ENCODE data around the gene CD46. TPM values are rescaled to one million over a fixed set of nuclear protein-coding genes. Genes with fewer than 3 reads are reported as not detected.

CD46 gene
- total RNA-seq, 1 donor from 2014 or later = 188 TPM

DNA sequence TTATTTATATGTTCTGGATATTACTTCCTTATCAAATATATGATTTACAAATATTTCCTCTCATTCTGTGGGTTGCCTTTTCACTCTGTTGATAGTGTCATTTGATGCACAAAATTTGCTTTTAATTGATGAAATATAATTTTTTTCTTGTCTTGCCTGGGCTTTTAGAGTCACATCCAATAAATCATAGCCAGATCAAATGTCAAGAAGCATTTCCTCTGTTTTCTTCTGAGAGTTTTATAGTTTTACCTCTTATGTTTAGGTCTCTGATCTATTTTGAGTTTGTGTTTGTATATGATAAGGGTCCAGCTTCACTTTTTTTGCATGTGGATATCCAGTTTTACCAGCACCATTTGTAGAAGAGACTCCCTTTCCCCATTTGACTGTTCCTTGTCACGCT is 29.5 kb downstream of the CD46 start:
- Mint-ChIP-seq H3K4me1 (ENCODE audit: low read depth, unreplicated experiment) (no peaks in the 10 kb centered on the region), H3K36me3 (ENCODE audit: unreplicated experiment) (peaks cover 16% of the 10 kb centered on the region), H3K27ac (ENCODE audit: unreplicated experiment) (no peak overlapping the region), H3K27me3 (ENCODE audit: unreplicated experiment) (no peaks in the 10 kb centered on the region), H3K9me3 (ENCODE audit: unreplicated experiment) (peaks cover 2% of the 10 kb centered on the region), H3K4me3 (ENCODE audit: unreplicated experiment) (no peak overlapping the region)
- DNase-seq = no peak
- TF ChIP-seq, protein P1, sequence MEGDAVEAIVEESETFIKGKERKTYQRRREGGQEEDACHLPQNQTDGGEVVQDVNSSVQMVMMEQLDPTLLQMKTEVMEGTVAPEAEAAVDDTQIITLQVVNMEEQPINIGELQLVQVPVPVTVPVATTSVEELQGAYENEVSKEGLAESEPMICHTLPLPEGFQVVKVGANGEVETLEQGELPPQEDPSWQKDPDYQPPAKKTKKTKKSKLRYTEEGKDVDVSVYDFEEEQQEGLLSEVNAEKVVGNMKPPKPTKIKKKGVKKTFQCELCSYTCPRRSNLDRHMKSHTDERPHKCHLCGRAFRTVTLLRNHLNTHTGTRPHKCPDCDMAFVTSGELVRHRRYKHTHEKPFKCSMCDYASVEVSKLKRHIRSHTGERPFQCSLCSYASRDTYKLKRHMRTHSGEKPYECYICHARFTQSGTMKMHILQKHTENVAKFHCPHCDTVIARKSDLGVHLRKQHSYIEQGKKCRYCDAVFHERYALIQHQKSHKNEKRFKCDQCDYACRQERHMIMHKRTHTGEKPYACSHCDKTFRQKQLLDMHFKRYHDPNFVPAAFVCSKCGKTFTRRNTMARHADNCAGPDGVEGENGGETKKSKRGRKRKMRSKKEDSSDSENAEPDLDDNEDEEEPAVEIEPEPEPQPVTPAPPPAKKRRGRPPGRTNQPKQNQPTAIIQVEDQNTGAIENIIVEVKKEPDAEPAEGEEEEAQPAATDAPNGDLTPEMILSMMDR (IDR thresholded peaks at IDR 0.05; ENCODE audit: partially characterized antibody, unreplicated experiment) = no peak

DNA sequence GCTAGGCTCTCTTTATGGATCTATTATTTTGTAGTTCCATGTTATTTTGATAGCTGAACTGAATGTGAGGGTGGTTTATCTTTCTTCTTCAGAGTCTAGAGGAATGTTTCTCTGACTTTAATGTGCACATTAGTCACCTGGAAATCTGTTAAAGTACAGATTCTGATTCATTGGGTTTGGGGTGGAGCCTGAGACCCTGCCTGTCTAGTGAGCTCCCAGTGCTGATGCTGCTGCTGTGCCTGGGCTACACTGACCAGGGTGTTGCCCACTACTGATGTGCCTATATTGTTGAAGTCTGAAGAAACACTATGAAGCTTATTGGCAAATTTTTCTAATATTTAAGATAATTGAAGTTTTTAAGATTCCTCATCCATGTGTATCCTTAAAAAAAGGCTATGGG is 35.9 kb downstream of the CD46 start:
- no peak overlapping the region for H3K4me3 Mint-ChIP-seq (ENCODE audit: unreplicated experiment)
- H3K4me1 Mint-ChIP-seq (ENCODE audit: low read depth, unreplicated experiment) = no peaks in the 10 kb centered on the region
- no peaks in the 10 kb centered on the region for H3K27me3 Mint-ChIP-seq (ENCODE audit: unreplicated experiment)
- DNase-seq = no peak
- H3K9me3 Mint-ChIP-seq (ENCODE audit: unreplicated experiment) = peaks cover 2% of the 10 kb centered on the region
- no peaks in the 10 kb centered on the region for H3K36me3 Mint-ChIP-seq (ENCODE audit: unreplicated experiment)
- H3K27ac Mint-ChIP-seq (ENCODE audit: unreplicated experiment) = no peak overlapping the region
- TF ChIP-seq, protein P1 (IDR thresholded peaks at IDR 0.05; ENCODE audit: partially characterized antibody, unreplicated experiment) = no peak

DNA sequence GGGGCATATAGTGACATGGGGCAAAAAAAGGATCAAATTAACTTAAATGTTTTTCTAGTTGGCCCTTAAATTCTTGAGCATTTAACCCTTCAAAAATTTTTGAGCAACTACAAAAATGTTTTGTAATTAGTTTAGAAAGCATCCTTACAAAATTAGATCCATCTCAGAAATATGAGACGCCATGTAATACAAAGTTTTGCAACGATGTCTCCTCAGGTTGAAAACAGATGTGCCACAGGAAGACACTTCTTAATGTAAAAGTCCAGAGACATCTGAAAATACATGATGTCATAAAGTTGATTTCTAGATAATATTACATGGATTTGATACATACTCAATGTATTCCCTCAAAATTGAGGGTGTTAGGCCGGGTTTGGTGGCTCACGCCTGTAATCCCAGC is 37.5 kb downstream of the CD46 start:
- no peak for DNase-seq
- Mint-ChIP-seq H3K27ac (ENCODE audit: unreplicated experiment) (no peak overlapping the region), H3K36me3 (ENCODE audit: unreplicated experiment) (no peaks in the 10 kb centered on the region), H3K4me3 (ENCODE audit: unreplicated experiment) (no peak overlapping the region), H3K9me3 (ENCODE audit: unreplicated experiment) (no peaks in the 10 kb centered on the region), H3K27me3 (ENCODE audit: unreplicated experiment) (no peaks in the 10 kb centered on the region), H3K4me1 (ENCODE audit: low read depth, unreplicated experiment) (no peaks in the 10 kb centered on the region)
- TF ChIP-seq, protein P1 (IDR thresholded peaks at IDR 0.05; ENCODE audit: partially characterized antibody, unreplicated experiment) = no peak

DNA sequence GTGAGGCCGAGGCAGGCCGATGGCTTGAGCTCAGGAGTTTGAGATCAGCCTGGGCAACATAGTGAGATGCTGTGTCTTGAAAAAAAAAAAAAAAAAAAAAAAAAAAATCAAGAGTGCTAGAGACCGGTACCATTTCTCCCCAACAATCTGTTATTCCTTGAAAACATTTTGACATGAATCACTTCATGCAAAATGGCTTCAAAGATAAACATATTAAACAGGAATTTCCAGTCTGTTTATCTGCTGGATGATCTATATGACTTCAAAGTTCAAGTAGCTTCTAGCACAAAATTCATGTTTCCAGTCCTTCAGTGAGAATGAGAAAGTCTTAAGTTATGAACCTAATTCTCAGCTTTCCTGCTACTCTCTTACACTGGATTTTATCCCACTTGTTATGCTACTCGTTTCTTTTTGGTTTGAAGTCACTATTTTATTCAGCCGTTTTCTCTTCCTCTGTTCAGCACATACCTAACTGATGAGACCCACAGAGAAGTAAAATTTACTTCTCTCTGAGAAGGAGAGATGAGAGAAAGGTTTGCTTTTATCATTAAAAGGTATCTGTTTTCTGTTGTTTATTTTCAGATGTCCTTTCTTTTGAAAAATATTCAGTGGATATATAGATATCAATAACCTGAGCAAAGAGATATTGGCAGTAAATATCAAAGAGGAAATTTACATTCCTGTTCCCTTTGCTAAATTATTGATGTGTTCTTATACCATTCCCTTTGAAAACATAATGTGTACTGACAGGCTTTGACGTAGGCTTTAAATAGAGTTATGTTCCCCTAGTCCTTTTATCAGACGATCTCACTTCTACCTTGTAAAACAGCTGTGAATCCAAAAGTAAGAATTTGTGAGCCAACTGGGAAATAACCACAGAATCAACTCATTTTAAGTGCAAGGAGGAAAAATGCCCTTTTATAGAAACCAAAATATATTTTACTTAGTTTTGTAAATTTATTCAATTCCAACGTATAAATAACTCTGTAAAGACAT is 38.2 kb downstream of the CD46 start:
- Mint-ChIP-seq H3K36me3 (ENCODE audit: unreplicated experiment) (no peaks in the 10 kb centered on the region), H3K27me3 (ENCODE audit: unreplicated experiment) (no peaks in the 10 kb centered on the region), H3K27ac (ENCODE audit: unreplicated experiment) (no peak overlapping the region), H3K9me3 (ENCODE audit: unreplicated experiment) (no peaks in the 10 kb centered on the region), H3K4me3 (ENCODE audit: unreplicated experiment) (no peak overlapping the region), H3K4me1 (ENCODE audit: low read depth, unreplicated experiment) (no peaks in the 10 kb centered on the region)
- TF ChIP-seq, protein P1 (IDR thresholded peaks at IDR 0.05; ENCODE audit: partially characterized antibody, unreplicated experiment) = no peak
- DNase-seq = no peak

DNA sequence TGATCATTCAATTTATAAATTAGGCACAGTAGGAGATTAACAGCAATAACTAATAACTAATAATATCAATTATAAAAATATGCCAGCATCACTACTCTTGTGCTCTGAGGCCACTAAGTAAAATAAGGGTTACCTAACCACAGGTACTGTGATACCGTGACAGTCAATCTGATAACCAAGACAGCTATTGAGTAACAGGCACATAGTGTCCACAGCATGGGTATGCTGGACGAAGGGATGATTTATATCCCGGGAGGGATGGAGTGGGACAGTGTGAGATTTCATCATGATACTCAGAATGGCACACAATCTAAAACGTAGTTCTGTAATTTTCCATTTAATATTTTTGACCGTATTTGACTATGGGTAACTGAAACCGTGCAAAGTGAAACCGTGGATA is 39.4 kb downstream of the CD46 start:
- TF ChIP-seq, protein P1 (IDR thresholded peaks at IDR 0.05; ENCODE audit: partially characterized antibody, unreplicated experiment) = no peak
- Mint-ChIP-seq H3K4me3 (ENCODE audit: unreplicated experiment) (no peak overlapping the region), H3K9me3 (ENCODE audit: unreplicated experiment) (no peaks in the 10 kb centered on the region), H3K27ac (ENCODE audit: unreplicated experiment) (no peak overlapping the region), H3K36me3 (ENCODE audit: unreplicated experiment) (no peaks in the 10 kb centered on the region), H3K27me3 (ENCODE audit: unreplicated experiment) (no peaks in the 10 kb centered on the region), H3K4me1 (ENCODE audit: low read depth, unreplicated experiment) (peaks cover 7% of the 10 kb centered on the region)
- no peak for DNase-seq
